ENCODE measurements around the gene ACTN1.

DNA sequence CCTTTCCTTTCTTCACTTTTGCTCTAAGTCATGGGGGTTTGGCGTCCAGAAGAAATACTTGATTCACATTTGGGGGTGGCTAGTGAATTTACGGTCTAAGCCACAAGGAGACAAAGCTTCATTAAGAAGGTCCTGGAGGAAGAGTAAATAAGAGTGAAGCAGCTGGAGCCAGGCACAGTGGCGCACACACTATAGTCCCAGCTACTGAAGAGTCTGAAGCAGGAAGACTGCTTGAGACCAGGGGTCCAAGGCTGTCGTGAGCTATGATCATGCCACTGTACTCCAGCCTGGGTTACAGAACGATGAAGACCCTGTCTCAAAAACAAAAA is 23.3 kb downstream of the ACTN1 start:
- no peak for TF ChIP-seq POLR2AphosphoS5 (IDR thresholded peaks at IDR 0.05; ENCODE audit: low read depth, low read length)
- no peak for TF ChIP-seq CTCF (IDR thresholded peaks at IDR 0.05)
- TF ChIP-seq TCF7L2 (IDR thresholded peaks at IDR 0.05; ENCODE audit: low read depth, low read length): no peak
- no peak for TF ChIP-seq REST (IDR thresholded peaks at IDR 0.05; ENCODE audit: insufficient read depth in 1 of 2, low read depth in 2 of 2, low read length in 1 of 2)
- TF ChIP-seq SIN3A (IDR thresholded peaks at IDR 0.05; ENCODE audit: borderline replicate concordance, insufficient read depth, low read depth, low read length): no peak
